ENCODE measurements around the gene PLCB1. TPM values are rescaled to one million over a fixed set of nuclear protein-coding genes. Genes with fewer than 3 reads are reported as not detected.

PLCB1 gene
- total RNA-seq, 2 donors from 2014 or later, result 7.3 to 45.5 TPM

GRCh38 chr20:8386991-8387390 is 254.9 kb downstream of the PLCB1 start:
- TF ChIP-seq CTCF (IDR thresholded peaks at IDR 0.05), result no peak
- H3K27me3 ChIP-seq, result no peaks in the 10 kb centered on the region
- H3K4me1 ChIP-seq, result peaks cover 0 to 33% of the 10 kb centered on the region in 2 donors
- H3K9me3 ChIP-seq, result no peaks in the 10 kb centered on the region
- no peaks in the 10 kb centered on the region for H3K36me3 ChIP-seq
- H3K4me3 ChIP-seq, result no peak overlapping the region
- DNase-seq (ENCODE audit: low spot score), result no peak
- H3K27ac ChIP-seq, result no peak overlapping the region

- H3K4me3 ChIP-seq, result no peak overlapping the region
- H3K9me3 ChIP-seq, result no peaks in the 10 kb centered on the region
- TF ChIP-seq CTCF (IDR thresholded peaks at IDR 0.05), result no peak
- no peaks in the 10 kb centered on the region for H3K27me3 ChIP-seq
- H3K4me1 ChIP-seq, result peaks cover 0 to 33% of the 10 kb centered on the region in 2 donors
- H3K36me3 ChIP-seq, result no peaks in the 10 kb centered on the region
- no peak overlapping the region for H3K27ac ChIP-seq
- no peak for DNase-seq (ENCODE audit: low spot score)
These were observed 256.1 kb downstream of the PLCB1 start for GRCh38 chr20:8388141-8388540.

- no peak overlapping the region for H3K27ac ChIP-seq
- no peak for DNase-seq (ENCODE audit: low spot score)
- peaks cover 0 to 33% of the 10 kb centered on the region in 2 donors for H3K4me1 ChIP-seq
These were observed 256.6 kb downstream of the PLCB1 start for GRCh38 chr20:8388707-8389106.

GRCh38 chr20:8389381-8390036 is 257.4 kb downstream of the PLCB1 start:
- Histone ChIP-seq H3K4me1 (peaks cover 0 to 33% of the 10 kb centered on the region in 2 donors), H3K27me3 (no peaks in the 10 kb centered on the region), H3K36me3 (no peaks in the 10 kb centered on the region), H3K9me3 (no peaks in the 10 kb centered on the region), H3K27ac (peak overlapping the region; percentile 20 to 55), H3K4me3 (no peak overlapping the region)
- DNase-seq (ENCODE audit: low spot score), result no peak
- TF ChIP-seq CTCF (IDR thresholded peaks at IDR 0.05), result peak; percentile 36 to 73

More at GRCh38 chr20:8388707-8389106, 256.6 kb downstream of the PLCB1 start:
- no peak overlapping the region for H3K4me3 ChIP-seq
- H3K27me3 ChIP-seq, result no peaks in the 10 kb centered on the region
- no peaks in the 10 kb centered on the region for H3K36me3 ChIP-seq
- no peak for TF ChIP-seq CTCF (IDR thresholded peaks at IDR 0.05)
- H3K9me3 ChIP-seq, result no peaks in the 10 kb centered on the region

- DNase-seq (ENCODE audit: low spot score), result no peak
- no peaks in the 10 kb centered on the region for H3K27me3 ChIP-seq
- H3K27ac ChIP-seq, result peak overlapping the region; percentile 20 to 55
- no peak overlapping the region for H3K4me3 ChIP-seq
- no peaks in the 10 kb centered on the region for H3K9me3 ChIP-seq
- H3K36me3 ChIP-seq, result no peaks in the 10 kb centered on the region
- peaks cover 0 to 30% of the 10 kb centered on the region in 2 donors for H3K4me1 ChIP-seq
- no peak for TF ChIP-seq CTCF (IDR thresholded peaks at IDR 0.05)
These were observed 258.0 kb downstream of the PLCB1 start for GRCh38 chr20:8390037-8390433.

- Histone ChIP-seq H3K9me3 (no peaks in the 10 kb centered on the region), H3K27ac (no peak overlapping the region), H3K36me3 (no peaks in the 10 kb centered on the region), H3K4me1 (peaks cover 0 to 26% of the 10 kb centered on the region in 2 donors), H3K27me3 (no peaks in the 10 kb centered on the region), H3K4me3 (no peak overlapping the region)
- TF ChIP-seq CTCF (IDR thresholded peaks at IDR 0.05), result no peak
- no peak for DNase-seq (ENCODE audit: low spot score)
These were observed 258.4 kb downstream of the PLCB1 start for GRCh38 chr20:8390500-8390899.

Data from right atrium auricular region (tissue), 2 donors.